HG03575 (cell line): ENCODE data around the gene KIF5C.

ENCODE experiments used
- ATAC-seq: cut with Tn5 transposase; IDR thresholded peaks from one replicate; pipeline ENCODE4 v1.9.1; 2021; ENCODE audit not compliant: unreplicated experiment, insufficient number of reproducible peaks, low FRiP score; ENCODE audit errors: extremely low read depth

The KIF5C gene

GRCh38 chr2:148885209-148885608 lies 10.2 kb downstream of the KIF5C start:
- ATAC-seq, result no peak

- ATAC-seq, result no peak
Measured at GRCh38 chr2:148885988-148886387, 11.0 kb downstream of the KIF5C start.

GRCh38 chr2:148887350-148888002 lies 12.4 kb downstream of the KIF5C start:
- ATAC-seq, result no peak

- ATAC-seq, result no peak
Measured at GRCh38 chr2:148888003-148888501, 13.0 kb downstream of the KIF5C start.

GRCh38 chr2:148888986-148889385 lies 14.0 kb downstream of the KIF5C start:
- ATAC-seq, result no peak

GRCh38 chr2:148893906-148894305 lies 18.9 kb downstream of the KIF5C start:
- ATAC-seq, result no peak

- no peak for ATAC-seq
Measured at GRCh38 chr2:148896136-148896535, 21.1 kb downstream of the KIF5C start.

- no peak for ATAC-seq
Measured at GRCh38 chr2:148899638-148900318, 24.8 kb downstream of the KIF5C start.

- no peak for ATAC-seq
Measured at GRCh38 chr2:148900350-148900837, 25.4 kb downstream of the KIF5C start.

- no peak for ATAC-seq
Measured at GRCh38 chr2:148901142-148901541, 26.1 kb downstream of the KIF5C start.

GRCh38 chr2:148902798-148903197 lies 27.8 kb downstream of the KIF5C start:
- no peak for ATAC-seq

- no peak for ATAC-seq
Measured at GRCh38 chr2:148903294-148903693, 28.3 kb downstream of the KIF5C start.

- ATAC-seq, result no peak
Measured at GRCh38 chr2:148903979-148904378, 29.0 kb downstream of the KIF5C start.

- ATAC-seq, result no peak
Measured at GRCh38 chr2:148906124-148906523, 31.1 kb downstream of the KIF5C start.

- no peak for ATAC-seq
Measured at GRCh38 chr2:148907085-148907785, 32.2 kb downstream of the KIF5C start.

- ATAC-seq, result no peak
Measured at GRCh38 chr2:148909114-148909513, 34.1 kb downstream of the KIF5C start.

GRCh38 chr2:148913061-148913460 lies 38.0 kb downstream of the KIF5C start:
- ATAC-seq, result no peak

GRCh38 chr2:148913492-148913891 lies 38.5 kb downstream of the KIF5C start:
- no peak for ATAC-seq

- no peak for ATAC-seq
Measured at GRCh38 chr2:148914463-148914862, 39.4 kb downstream of the KIF5C start.

- no peak for ATAC-seq
Measured at GRCh38 chr2:148917431-148917830, 42.4 kb downstream of the KIF5C start.
